IPS-NIHi7 (cell line): ENCODE measurements around the gene GLTPD2.

ENCODE experiments used
- DNase-seq: peaks from one replicate; pipeline ENCODE4 v3.0.0; 2012; ENCODE audit warnings: mixed read lengths; ENCODE audit errors: extremely low spot score

Gene GLTPD2

GRCh38 chr17:4771519-4772234 is 17.1 kb upstream of the GLTPD2 start, which contains the start of gene TM4SF5:
Gene TM4SF5 (plus strand): TSS chr17:4771886. CDS start chr17:4771923, 37 bp downstream.
- no peak for DNase-seq

DNA sequence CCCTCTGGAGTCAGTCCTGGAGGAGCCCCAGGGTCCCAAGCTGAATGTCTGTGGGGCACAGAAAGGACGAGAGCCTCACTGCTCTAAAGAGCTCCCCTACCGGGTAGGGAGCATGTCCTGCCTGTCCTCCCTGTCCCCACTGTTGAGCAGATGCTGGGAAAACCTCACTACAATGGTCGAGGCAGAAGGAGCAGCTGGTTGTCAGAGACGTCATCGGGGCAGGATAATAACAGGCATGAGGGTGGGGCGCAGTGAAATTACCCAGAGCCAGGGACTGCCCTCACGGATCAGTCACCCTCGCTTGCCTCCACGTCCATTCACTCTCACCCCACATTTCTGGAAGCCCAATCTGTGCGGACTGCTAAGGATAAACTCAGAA is 16.5 kb upstream of the GLTPD2 start:
- DNase-seq, result no peak

DNA sequence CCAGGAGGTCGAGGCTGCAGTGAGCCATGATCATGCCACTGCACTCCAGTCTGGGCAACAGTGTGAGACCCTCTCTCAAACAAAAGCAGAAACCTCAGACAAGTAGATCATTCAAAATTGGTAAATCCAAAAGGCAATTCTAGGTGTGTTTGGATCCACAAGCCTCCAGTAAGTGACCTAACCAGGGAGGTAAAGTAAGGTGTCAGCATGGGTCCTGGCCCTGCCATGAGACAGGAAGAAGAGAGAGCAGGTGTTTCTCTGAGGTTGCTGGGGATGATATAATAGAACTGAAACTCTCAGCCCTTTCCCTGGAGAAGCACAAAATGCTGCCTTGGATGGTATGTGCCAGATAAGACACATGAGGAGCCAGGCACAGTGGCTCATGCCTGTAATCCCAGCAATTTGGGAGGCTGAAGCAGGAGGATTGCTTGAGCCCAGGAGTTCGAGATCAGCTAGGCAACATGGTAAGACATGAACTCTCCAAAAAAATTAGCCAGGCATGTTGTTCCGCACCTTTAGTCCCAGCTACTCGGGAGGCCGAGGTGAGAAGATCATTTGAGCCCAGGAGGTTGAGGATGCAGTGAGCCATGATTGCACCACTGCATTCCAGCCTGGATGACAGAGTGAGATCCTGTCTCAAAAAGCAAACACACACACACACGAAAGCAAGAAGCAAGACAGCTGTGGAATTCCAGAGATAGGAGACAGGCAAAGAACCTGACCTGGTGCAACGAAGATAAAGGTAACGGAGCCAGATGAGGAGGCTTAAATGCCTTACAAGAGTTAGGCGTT is 10.6 kb upstream of the GLTPD2 start:
- DNase-seq, result no peak

DNA sequence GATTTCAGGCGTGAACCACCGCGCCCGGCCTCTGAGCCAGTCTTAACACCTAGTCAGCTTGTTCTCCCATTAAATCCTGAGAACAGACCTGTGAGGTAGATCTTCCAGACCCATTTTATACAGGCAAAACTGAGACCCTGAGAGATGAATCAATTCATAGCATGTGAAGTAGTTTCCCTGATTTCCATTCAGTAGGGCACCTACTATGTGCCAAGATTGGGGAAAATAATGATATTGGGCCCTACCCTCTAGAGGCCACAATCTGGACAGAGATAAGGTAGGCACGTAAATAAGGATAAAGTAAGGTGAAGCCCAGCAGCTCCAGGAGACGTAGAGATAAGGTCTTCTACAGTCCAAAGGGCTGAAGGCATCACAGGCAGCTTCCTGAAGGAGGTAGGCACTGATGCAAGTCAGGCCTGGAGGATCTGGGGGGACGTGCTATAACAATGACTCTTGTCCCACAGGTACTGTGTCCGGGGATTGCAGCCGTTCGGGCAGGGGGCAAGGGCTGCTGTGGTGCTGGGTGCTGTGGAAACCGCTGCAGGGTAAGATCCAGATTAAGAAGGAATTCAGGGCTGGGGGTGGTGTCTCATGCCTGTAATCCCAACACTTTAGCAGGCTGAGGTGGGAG is 8.3 kb upstream of the GLTPD2 start:
- DNase-seq, result no peak

DNA sequence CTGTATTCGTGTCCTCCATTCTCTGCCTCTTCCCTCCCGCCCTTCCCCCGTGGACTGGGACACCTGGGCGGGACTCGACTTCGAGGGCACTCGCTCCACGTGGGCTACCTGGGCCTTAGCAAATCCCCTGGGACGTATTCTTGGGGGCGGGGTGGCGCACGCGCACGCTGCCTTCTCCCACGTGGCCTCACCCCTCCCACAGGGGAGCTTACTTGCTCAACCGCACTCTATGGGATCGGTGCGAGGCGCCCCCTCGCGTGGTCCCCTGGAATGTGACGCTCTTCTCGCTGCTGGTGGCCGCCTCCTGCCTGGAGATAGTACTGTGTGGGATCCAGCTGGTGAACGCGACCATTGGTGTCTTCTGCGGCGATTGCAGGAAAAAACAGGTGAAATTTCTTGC is 6.1 kb upstream of the GLTPD2 start:
- DNase-seq, result no peak

- DNase-seq, result no peak
Observed at GRCh38 chr17:4785311-4786105, 3.3 kb upstream of the GLTPD2 start.

DNA sequence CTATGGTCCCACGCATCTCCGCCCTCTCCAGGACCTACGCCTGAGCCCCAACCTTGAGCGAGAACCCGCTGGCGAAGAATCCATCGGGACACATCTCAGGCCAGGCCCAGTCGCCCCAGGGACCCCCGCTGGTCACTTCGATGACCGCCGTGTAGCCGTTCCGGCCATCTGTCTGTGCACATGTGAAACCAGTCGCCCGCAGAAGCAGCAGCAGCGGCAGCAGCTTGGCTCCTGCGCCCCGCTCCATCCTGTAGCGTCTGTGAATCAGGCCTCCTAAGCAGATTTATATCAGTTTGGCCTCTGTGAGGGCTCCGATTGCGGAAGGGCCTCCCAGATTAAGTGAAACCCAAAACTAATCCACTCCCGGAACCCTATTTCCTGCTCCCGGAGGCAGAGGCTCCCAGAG is 2.7 kb upstream of the GLTPD2 start, which contains the start of gene VMO1:
Gene VMO1, minus strand, starts transcription at position 259 of the 406 bp plus-strand sequence. Its CDS starts 12 bp downstream, at position 247.
- DNase-seq, result no peak

DNA sequence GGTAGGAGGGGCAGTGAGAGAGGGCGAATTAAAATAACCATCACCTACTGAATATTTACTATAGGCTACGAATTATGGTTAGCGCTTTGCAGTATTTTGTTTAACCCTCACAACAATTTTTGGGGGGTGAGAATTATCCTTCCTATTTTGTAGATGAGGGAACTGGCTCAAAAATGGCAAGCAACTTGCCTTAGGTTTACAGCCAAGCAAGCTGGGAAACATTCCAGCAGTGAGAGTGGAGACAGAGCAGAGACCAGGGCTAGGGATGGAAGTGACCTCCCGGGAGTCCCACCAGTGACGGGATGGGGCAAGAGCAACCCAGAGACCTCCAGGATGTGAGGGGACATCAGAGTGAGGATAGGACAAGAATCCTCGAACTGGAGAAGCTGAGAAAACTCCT is 2.2 kb upstream of the GLTPD2 start:
- DNase-seq, result no peak

DNA sequence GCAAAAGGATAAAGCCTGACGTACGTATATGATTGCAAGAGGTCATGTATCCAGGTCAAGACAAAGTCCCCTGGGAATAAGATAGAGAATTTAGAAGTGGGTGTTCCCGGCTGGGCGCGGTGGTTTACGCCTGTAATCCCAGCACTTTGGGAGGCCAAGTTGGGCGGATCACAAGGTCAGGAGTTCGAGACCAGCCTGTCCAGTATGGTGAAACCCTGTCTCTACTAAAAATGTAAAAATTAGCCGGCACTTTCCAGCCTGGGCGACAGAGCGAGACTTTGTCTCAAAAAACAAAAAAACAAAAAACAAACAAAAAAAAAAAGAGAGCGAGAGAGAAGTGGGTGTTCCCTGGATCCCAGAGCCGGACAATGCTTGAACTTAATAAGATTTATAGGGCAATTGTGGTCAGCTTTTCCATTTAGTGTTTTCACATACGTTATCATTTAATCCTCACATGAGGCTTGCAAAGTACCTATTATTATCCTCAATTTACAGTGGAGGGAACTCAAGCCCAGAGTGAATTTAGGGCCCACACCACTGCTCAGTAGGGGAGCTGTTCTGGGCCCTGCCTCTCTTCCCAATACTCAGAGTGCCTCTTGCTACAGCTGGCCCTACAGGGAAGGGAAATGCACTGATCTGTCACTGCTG is 481 bp upstream of the GLTPD2 start:
- DNase-seq, result no peak

DNA sequence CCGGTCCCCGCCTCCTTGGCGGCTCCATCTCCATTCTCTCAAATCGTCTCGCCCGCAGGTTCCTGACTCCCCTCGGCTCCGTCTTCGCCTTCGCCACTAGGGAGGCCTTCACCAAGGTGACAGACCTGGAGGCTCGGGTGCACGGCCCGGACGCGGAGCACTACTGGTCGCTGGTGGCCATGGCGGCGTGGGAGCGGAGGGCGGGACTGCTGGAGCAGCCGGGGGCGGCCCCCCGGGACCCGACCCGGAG is 862 bp downstream of the GLTPD2 start:
- peak; percentile 45 for DNase-seq

DNA sequence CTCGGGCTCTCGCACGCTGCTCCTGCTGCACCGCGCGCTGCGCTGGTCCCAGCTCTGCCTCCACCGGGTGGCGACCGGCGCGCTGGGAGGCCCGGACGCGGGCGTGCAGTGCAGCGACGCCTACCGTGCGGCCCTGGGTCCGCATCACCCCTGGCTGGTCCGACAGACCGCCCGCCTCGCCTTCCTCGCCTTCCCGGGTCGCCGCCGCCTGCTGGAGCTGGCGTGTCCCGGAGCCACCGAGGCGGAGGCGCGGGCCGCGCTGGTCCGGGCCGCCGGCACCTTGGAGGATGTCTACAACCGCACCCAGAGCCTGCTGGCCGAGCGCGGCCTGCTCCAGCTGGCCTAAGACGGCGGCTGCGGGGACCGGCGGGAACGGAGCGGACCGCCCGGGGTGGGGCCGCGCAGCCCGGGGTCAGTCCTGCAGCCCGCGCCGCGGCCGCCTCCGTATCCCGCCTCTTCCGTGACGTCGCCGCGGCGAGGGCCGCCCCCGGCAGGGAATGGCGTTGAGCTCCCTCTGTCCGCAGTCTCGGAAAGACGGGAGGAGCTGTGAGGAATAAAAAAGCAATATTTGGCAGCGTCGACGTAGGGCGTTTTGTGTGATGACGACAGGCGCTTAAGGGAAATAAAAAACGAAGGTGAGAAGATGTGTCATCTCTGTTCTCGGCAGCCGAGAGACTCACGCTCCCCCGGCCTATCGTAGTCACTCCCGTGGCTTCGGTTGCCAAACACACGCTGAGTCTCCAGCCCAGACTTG is 1.4 kb downstream of the GLTPD2 start:
- peak; percentile 88 for DNase-seq

GRCh38 chr17:4790705-4791088 is 1.9 kb downstream of the GLTPD2 start:
- no peak for DNase-seq

- DNase-seq, result no peak
Observed at GRCh38 chr17:4795168-4795567, 6.4 kb downstream of the GLTPD2 start.

DNA sequence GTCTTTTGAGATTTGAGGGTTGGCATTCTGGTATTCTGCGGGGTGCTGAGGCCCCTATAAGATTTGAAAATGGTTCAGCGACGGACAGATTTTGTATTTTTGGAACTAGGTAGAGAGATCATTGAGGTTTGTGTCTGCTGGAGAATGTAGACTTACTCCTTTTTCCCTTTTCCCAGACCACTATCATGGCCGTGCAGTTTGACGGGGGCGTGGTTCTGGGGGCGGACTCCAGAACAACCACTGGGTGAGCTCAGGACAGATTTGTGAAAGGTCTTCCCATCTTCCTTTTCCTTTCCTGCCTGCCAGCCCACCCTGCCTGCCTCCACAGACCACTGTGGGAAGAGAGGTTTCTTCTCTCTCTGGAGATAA is 7.8 kb downstream of the GLTPD2 start:
- DNase-seq, result peak; percentile 72

DNA sequence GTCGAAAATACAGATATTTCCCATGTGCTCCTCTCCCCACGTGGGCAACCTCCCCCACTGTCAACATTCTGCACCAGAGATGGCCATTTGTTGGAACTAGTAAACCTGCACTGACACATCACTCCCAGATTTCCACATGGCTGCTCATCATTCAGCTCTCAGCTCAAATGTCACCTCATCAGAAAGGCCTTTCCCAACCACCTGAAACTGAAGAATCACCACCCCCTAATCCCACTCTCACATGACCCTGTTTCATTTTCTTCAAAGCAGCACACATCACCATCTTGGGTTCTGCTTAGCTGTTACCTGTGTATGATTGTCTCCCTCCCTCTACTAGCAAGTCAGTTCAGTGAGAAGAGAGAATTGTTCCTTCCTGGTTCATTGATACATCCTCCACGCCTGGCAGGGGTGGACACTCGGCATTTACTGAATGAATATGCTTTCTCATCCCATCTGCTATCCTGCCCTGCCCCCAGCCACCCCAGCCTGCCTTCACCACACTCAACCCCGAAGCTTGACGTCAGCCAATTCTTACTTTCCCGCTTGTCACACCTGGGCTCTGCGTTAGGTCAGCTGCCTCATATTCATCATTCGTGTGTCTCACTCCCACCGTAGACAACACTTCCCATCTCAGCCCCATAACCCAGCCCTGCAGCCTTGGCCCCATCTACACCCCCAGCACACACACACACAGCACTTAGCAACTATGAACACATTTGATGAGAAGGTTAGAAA is 11.9 kb downstream of the GLTPD2 start:
- DNase-seq, result no peak

- no peak for DNase-seq
Observed at GRCh38 chr17:4802228-4802627, 13.5 kb downstream of the GLTPD2 start, which contains the start of gene C17orf114. Gene C17orf114 (minus strand): TSS chr17:4802328.

GRCh38 chr17:4806456-4806776 is 17.7 kb downstream of the GLTPD2 start:
- no peak for DNase-seq

GRCh38 chr17:4806777-4807604 is 18.2 kb downstream of the GLTPD2 start, which contains the start of gene PLD2:
Gene PLD2 (plus strand): TSS chr17:4807152. CDS start chr17:4807773, 621 bp downstream.
- DNase-seq, result peak; percentile 100
